Glomerular visceral epithelial cell (primary cell): Measurements from ENCODE around the gene OAT.
"Not testable (repeated sequence)": the region's sequence is repeated elsewhere in the genome, so short reads cannot be mapped to it uniquely, and the experiment has no call there.

Experiments
- DNase-seq: peaks from one replicate; pipeline ENCODE4 v3.0.0-alpha.2; 2016; ENCODE audit errors: extremely low spot score

The OAT gene

GRCh38 chr10:124378881-124379471 lies 39.7 kb downstream of the OAT start:
- DNase-seq = no peak

- DNase-seq = no peak
These were observed 40.5 kb downstream of the OAT start for GRCh38 chr10:124378271-124378670.

DNA sequence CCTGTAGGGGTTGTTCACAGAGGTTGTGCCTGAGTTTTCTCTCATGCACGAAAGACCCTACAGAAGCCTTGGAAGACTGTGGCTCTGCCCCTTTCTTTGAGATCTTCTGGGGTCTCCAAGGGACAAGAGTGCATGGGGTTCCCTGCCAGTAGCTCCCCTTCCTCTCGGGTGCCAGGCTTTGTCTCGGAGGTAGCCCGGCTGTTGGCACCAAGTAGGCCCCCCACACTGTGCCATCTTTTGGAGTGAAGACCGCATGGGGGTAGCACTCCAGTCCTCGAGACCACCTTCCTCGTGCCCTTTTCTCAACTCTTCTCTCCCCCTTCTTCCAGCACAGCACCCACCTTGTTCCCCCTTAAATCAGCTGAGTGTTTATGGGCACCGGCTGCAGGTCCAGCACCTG lies 41.6 kb downstream of the OAT start:
- DNase-seq = no peak

DNA sequence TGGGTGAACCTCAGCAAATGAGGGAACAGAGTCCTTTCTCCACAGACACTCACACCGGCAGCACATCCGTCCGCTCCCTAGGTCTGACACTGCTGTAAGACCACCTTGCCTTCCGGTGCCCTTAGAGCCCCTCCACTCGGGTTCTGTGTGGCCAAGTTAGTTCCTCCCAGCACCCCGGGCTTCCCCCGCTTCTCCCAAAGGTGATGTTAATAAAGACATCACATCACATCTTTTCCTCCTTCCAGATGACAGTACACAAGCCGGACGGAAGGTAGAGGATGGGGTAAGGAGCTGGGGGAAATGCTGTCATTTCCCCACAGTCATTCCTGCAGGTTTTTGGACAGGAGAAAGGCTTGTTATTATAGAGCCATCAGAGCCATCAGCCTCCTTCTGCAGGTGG lies 42.3 kb downstream of the OAT start:
- no peak for DNase-seq

- no peak for DNase-seq
These were observed 43.0 kb downstream of the OAT start for GRCh38 chr10:124375691-124376090.

- no peak for DNase-seq
These were observed 43.4 kb downstream of the OAT start for GRCh38 chr10:124375353-124375614.

DNA sequence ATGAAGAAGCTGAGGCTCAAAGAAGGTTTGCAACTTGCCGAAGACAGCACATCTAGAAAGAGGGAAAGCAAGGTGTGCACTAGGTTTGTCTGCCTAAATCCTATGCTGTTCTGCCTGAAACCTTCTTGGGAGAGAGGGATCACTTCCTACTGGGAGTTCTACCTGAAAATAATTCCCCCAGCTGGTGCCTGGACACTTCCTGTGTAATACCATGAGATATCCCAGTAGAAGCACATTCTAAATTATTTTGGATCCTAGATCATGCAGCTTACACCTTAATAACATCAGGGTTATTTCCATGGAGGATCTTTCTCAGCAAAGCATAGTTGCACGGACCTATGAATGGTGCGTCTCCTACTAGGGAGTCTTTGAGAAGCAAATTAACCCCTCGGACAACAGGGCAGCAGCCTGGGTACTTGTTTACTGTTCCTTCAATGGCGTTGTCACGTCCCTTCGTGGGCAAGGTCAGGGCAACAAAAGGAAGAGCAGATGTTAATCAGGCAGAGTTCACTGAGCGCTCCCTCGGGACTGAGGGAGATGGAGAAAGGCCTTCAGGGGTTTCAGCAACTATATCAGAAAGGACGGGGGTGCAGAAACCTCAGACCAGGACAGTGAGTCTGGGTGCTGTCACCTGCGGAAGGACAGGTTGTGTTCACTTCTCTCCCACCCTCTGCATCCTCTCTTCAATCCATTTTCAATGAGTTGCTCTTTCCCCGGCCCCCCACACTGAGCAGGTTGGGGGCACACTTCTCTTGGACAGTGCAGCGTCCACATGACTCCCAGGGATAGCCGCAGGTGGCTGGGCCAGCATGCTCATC lies 44.0 kb downstream of the OAT start:
- no peak for DNase-seq

- no peak for DNase-seq
These were observed 45.8 kb downstream of the OAT start for GRCh38 chr10:124372899-124373298.

DNA sequence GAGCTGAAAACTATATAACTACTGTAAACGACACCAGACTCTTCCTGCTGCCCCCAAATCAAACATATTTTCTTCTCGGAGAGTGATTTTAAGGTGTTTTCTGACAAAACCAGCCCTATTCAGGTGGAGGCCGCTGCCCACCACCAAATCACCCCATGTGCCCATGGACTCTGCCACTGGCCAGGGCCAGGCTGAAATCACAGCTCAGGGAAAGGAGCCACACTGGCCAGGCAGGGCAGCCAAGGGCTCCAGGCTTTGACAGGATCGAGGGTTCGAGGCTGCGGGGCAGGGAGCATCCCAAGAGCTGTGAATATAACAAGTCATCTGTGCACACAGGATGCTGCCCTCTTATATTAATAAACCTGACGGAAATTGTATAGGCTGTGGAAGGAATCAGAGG lies 48.3 kb downstream of the OAT start:
- no peak for DNase-seq

- DNase-seq = no peak
These were observed 48.7 kb downstream of the OAT start for GRCh38 chr10:124369986-124370385.

DNA sequence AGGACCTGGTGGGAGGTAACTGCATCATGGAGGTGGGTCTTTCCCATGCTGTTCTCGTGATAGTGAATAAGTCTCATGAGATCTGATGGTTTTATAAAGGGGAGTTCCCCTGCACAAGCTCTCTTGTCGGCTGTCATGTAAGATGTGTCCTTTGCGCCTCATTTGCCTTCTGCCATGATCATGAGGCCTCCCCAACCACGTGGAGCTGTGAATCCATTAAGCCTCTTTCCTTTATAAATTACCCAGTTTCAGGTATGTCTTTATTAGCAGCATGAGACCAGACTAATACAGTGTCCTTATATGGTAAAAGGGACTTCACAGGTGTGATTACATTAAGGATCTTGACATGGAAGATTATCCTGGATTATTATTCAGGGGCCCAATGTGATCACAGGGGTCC lies 49.2 kb downstream of the OAT start:
- DNase-seq = not testable (repeated sequence)

GRCh38 chr10:124369066-124369465 lies 49.7 kb downstream of the OAT start:
- DNase-seq = no peak

DNA sequence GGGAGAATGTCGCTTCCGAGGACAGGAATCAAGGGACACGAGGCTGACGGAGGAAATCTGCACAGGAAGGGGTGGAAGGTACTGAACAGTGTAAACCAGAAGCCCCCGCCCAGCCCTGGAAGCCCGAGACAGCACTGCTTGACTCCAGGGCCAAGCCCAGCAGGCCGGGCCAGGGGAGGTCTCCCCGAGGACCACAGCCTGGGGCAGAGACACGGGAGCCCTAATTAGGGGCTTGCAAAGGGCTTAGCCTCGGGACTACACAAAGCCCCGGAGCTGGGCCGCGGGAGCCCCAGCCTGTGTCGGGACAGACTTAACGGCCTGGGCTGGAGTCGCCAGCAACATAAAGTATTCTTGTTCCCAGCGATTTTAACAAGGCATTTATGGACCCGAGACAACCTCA lies 50.8 kb downstream of the OAT start:
- no peak for DNase-seq

DNA sequence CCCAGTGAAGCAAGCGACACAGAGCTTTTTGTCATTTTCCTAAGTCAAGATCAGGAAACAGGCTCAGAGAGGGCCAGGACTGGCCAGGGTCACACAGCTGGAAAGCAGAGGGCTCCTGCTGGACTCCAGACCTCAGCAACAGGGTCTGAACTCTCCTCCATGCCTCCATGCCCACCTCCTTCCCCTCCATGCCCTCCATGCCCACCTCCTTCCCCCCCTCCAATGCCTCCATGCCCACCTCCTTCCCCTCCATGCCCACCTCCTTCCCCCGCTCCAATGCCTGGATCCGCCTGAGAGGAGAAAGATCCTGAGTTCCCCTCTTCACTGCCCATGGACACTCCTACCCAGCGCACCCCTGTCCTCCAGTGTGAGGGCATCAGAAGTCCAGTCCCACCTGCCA lies 51.3 kb downstream of the OAT start:
- no peak for DNase-seq

- DNase-seq = no peak
These were observed 51.9 kb downstream of the OAT start for GRCh38 chr10:124366825-124367224.

GRCh38 chr10:124366343-124366742 lies 52.4 kb downstream of the OAT start:
- no peak for DNase-seq

- no peak for DNase-seq
These were observed 54.0 kb downstream of the OAT start for GRCh38 chr10:124364674-124365073.

DNA sequence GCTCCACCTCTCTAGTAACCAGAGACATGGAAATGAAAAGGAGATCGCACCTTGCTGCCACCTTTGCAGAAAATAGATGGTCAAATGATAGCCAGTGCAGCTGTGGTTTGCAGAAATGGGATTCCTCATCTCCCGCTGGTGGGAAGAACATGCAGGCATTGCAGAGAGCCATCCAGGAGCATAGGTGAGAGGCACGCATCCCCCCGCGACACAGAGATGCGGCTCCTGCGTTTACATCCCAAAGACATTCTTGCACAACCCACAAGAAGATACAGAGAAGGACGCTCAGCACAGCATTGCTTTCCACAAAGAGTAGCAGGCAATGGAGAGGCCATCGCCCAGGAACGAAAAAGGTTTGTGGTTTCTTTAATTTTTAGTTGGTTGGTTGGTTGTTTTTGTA lies 56.2 kb downstream of the OAT start:
- no peak for DNase-seq

GRCh38 chr10:124359336-124359832 lies 59.3 kb downstream of the OAT start:
- no peak for DNase-seq

DNA sequence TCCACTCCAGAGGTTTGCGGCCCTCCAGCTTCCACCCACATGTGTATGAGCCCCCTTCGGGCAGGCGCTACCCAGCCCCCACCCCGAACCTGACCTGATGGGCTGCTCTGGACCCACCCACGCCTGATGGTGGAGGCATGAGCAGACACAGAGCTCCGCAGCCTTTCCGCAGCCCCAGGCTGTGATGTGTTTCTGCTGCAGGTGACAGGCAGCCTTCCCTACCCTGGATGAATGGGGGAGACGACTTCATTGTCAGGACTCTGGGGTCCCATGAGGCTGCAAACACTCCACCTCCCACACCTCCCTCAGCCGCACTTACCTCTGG lies 61.2 kb downstream of the OAT start:
- DNase-seq = no peak

GRCh38 chr10:124356701-124357560 lies 61.8 kb downstream of the OAT start:
- no peak for DNase-seq

GRCh38 chr10:124354411-124355382 lies 64.0 kb downstream of the OAT start:
- DNase-seq = peak; percentile 13
